HG03558 (cell line): ENCODE measurements around the gene SEZ6L2.
"Not testable (repeated sequence)": the region's sequence is repeated elsewhere in the genome, so short reads cannot be mapped to it uniquely, and the experiment has no call there.

Source experiments
- ATAC-seq: cut with Tn5 transposase; IDR thresholded peaks from one replicate; pipeline ENCODE4 v1.9.1; 2021; ENCODE audit warnings: moderate number of reproducible peaks; ENCODE audit not compliant: unreplicated experiment; ENCODE audit errors: extremely low read depth

The SEZ6L2 gene

GRCh38 chr16:29891525-29892457 lies 7.6 kb downstream of the SEZ6L2 start:
- no peak for ATAC-seq

DNA sequence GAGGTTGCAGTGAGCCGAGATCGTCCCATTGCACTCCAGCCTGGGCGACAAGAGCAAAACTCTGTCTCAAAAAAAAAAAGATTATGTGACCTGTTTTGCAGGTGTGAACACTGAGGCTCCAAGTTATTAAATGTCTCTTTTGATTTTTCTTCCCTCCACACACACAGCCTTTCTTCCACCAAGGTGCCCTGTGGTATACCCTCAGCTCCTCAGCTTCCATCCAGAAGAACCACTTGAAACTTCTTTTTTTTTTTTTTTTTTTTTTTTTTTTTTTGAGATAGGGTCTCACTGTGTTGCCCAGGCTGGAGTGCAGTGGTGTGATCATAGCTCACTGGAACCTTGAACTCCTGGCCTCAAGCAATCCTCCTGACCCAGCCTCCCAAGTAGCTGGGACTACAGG lies 10.0 kb downstream of the SEZ6L2 start:
- ATAC-seq = not testable (repeated sequence)

DNA sequence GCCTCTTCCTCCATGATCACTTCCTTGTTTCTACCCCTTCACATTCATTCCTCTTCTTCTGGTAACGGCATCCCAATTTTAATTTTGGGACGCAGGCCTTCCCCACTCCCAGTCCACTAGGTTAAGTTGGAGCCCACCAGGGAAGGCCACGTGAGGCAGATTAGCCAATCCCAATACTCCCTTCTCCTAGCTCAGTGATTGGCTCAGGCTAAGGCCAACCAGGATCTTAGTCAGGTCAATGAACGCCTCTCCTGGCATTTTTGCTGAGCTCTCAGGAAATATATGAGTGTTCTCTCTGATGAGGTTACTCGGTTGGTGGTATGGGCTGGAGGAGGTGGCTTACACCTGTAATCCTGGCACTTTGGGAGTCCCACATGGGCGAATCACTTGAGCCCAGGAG lies 15.4 kb downstream of the SEZ6L2 start:
- no peak for ATAC-seq

- ATAC-seq = no peak
Observed at GRCh38 chr16:29881050-29881449, 18.3 kb downstream of the SEZ6L2 start.

DNA sequence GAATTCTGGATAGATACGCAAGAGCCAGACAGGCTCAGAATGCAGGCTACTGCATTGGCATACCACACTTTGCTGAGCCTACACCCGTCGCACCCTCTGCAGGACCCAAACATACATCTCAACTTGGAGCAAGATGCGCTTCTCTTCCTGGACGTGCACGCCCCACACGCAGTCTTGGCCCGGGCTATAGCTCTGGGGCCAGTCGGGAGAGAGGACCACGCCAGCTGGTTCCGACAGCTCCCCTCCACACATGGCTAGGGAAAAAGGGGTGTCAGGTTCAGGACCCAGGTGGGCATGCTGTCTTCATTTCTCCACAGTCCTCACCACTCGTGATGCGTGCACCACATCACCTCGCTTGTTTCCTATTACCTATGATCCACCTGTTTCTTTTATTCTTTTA lies 21.2 kb downstream of the SEZ6L2 start:
- no peak for ATAC-seq

GRCh38 chr16:29877266-29877961 lies 21.9 kb downstream of the SEZ6L2 start:
- ATAC-seq = no peak

DNA sequence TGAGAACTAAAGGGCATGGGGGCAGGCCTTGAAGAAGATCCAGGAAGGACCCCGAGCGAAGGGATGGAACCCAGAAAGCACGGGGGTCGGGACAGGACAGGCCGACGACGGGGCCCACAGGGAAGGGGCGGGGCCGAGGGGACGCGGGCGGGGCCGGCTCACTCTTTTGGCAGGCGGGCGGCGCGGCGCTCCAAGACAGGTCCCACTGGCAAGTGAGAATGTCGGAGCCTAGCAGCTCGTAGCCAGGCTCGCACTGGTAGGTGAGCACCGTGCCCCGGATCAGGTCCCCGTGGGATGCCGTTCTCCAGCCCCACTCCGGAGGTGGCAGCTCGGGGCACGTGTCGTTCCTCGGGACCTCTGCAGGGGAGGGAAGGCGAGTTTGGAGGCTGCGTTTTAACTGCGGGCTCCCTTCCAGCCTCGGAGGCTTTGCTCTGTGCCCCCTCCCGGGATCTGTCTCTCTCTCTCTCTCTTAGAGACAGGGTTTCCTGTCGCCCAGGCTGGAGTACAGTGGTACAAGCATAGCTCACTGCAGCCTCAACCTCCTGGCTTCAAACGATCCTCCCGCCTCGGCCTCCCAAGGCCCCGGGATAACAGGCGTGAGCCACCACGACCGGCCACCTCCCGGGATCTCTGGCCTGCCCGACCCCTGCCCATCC lies 22.6 kb downstream of the SEZ6L2 start:
- no peak for ATAC-seq

DNA sequence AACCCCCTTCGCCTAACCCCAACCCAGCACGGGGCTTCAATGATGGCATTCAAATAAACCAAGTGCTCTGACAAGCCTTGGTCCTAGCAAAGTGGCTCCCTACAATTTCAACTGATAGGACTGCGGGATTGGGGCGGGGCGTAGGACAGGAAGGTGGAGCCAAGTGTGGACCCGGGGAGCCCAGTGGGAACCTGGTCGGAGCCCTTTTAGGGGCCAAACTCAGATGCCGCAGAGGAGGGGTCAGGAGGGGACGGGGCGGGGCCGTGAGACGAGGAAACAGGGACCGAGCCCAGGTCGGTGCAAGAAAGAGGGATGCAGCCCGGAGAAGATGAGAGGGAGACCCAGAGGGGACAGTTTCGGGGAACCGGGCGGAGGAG lies 23.1 kb downstream of the SEZ6L2 start:
- no peak for ATAC-seq

GRCh38 chr16:29875206-29875605 lies 24.1 kb downstream of the SEZ6L2 start:
- no peak for ATAC-seq

- ATAC-seq = no peak
Observed at GRCh38 chr16:29873319-29873718, 26.0 kb downstream of the SEZ6L2 start.

DNA sequence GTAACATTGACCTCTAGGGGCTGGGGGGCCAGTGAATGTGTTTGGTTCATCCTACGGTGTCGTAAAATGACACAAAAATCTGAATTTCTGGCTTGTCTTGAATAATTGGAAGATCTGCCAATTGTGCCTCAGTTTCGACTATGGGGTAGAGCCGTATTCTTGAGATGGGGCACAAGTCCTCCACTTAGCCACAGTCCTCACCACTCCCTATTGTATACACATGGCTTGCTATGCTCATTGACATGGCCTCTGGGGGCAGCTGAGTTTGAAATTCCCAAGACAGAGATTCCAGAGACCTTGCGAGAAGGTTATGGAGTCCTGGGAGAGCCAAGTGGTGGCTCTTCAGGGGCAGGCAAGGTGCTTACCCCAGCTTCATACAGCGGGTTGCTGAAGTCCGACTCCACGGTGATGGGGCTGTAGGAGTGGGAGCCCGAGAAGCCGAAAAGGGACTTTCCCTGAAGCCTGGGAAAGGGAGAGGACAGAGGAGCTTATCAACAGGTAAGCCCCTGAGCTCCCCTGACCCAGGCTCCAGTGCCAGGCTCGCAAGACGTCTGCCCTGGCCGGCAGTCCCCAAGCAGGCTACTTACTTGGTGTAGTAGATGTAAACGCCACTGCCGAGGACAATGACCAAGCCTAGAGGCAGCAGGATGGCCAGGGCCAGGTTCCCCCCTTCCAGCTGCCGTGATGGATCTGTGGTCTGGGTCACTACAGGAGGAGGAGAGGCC lies 27.4 kb downstream of the SEZ6L2 start:
- ATAC-seq = no peak

- ATAC-seq = not testable (repeated sequence)
Observed at GRCh38 chr16:29869067-29869466, 30.3 kb downstream of the SEZ6L2 start.

DNA sequence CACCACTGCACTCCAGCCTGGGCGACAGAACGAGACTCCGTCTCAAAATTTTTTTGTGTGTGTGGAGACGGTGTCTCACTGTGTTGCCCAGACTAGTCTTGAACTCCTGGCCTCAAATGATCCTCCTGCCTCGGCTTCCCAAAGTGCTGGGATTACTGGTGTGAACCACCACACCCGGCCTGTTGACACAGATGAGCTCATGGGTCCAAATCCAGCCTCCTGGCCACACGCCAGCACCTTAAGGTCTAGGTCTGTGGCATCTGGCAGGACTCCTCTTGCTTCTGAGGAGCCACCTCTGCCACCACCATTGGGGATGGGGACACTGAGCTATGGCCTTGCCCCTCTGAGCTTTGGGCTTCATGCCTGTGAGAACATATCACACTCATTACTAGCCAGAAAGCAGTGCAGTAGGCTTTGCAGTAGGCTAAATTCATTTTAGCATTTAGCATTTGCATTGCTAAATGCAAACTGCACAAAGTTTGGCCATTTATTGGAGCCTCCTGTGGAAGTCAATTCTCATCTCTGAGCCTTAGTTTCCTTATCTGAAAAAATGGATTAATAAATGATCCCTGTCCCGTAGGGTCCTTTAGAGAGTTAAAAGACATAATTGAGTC lies 30.8 kb downstream of the SEZ6L2 start:
- no peak for ATAC-seq

DNA sequence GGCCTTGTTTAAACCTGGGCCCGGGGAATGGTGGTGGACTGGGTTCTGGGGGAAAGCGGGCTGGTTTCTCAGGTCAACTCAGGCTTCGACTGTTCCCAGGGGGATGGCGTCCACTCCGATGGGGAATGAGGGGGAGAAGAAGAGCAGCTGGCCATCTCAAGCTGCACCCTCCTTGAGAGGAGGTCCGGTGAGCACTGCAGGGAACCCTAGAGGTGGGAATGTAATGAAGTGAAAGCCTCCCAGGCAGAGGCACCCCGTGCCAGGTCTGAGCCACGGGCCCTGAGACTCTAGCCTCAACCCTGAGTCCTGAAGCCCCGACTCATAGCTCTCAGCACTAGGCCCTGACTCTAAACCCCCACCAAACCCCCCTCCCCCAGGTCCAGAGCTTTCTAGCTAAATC lies 35.1 kb downstream of the SEZ6L2 start:
- no peak for ATAC-seq

GRCh38 chr16:29863669-29863984 lies 35.7 kb downstream of the SEZ6L2 start:
- no peak for ATAC-seq

- ATAC-seq = no peak
Observed at GRCh38 chr16:29862884-29863668, 36.3 kb downstream of the SEZ6L2 start, which contains the start of gene CDIPT. CDIPT (minus strand) TSS chr16:29863226; CDS start chr16:29862857, 369 bp downstream.

- no peak for ATAC-seq
Observed at GRCh38 chr16:29862383-29862883, 36.9 kb downstream of the SEZ6L2 start.

DNA sequence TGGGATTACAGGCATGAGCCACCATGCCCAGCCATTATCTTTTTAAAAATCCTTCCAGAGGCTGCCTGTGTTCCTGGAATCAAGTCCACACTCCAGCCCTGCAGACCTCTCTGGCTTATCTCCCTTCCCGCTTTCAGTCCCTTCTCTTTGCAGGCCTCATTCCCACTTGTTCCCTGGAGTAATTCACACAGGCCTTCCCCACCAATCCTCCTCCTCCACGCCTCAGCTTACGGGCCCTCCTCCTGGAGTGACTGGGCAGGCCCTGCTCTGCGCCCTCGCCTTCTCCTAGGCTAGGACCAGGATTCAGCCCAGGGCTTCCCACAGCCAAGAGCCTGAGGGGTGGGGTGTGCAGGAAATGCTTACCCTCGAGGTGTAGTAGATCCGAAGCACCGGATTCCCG lies 39.1 kb downstream of the SEZ6L2 start:
- no peak for ATAC-seq

DNA sequence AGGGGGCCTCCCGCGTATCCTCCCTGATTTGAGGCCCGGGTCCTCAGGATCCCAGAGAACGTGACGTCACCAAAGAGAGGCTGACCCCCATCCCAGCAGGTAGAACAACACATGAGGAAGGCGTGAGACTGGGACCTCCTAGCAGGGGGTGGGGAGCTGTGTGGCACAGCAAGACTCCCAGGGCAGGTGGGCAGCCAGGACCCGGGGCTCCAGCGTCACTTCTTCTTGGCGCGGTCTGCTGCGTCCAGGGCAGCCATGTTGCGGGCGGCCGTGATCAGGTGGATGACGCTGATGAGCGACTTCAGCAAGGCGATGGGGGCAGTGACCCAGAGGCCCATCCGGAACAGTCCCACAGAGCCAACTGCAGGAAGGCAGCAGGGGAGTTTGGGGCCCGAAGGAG lies 40.4 kb downstream of the SEZ6L2 start:
- ATAC-seq = no peak
